Measurements from ENCODE around the gene TIMM13. TPM values are rescaled to one million over a fixed set of nuclear protein-coding genes. Genes with fewer than 3 reads are reported as not detected.

TIMM13 gene
- total RNA-seq, 1 donor from 2014 or later = 22.3 TPM

DNA sequence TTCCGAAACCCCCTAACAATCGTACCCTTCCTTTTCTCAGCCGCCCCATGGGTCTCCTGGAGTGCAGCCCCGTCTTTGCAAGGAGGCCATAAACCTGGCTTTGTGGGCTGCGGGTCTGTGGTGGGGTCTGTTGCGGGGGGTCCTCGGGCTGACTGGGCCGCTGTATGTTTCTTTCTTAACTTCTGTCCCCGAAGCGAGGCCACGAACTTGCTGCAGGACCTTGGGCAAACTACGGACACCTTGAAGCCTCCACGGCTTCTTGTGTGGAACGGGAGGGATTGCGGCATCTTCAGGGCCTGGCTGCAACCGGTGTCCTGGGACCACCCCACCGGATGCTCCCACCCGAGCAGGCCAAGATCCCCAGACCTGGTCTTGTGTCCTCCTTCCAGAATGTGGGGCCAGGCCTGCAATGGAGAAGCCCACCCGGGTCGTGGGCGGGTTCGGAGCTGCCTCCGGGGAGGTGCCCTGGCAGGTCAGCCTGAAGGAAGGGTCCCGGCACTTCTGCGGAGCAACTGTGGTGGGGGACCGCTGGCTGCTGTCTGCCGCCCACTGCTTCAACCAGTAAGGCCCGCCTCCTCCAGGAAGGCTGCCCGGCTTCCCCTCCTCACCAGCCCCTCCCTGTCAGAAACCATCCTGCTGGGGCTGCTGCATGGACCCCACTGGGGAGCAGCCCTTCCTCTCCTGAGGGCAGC lies 12.0 kb downstream of the TIMM13 start:
- Mint-ChIP-seq H3K27me3 (ENCODE audit: insufficient read depth, low read depth) (peaks cover 7% of the 10 kb centered on the region), H3K9me3 (peaks cover 4% of the 10 kb centered on the region), H3K36me3 (no peaks in the 10 kb centered on the region), H3K27ac (no peak overlapping the region), H3K4me1 (no peaks in the 10 kb centered on the region), H3K4me3 (no peak overlapping the region)
- Histone ChIP-seq H2AFZ (replicated peaks) (no peak overlapping the region), H3K36me3 (no peaks in the 10 kb centered on the region), H3K4me1 (no peaks in the 10 kb centered on the region), H3K27ac (no peak overlapping the region), H3K9ac (no peak overlapping the region), H3K4me2 (no peak overlapping the region), H3K79me2 (ENCODE audit: low read depth) (no peaks in the 10 kb centered on the region), H4K20me1 (ENCODE audit: low read depth) (peaks cover 1% of the 10 kb centered on the region), H3K9me3 (ENCODE audit: low read depth) (no peaks in the 10 kb centered on the region), H3K27me3 (no peaks in the 10 kb centered on the region), H3K4me3 (no peak overlapping the region), H3F3A (ENCODE audit: low read depth) (peaks cover 4% of the 10 kb centered on the region)
- TF ChIP-seq, protein P1, sequence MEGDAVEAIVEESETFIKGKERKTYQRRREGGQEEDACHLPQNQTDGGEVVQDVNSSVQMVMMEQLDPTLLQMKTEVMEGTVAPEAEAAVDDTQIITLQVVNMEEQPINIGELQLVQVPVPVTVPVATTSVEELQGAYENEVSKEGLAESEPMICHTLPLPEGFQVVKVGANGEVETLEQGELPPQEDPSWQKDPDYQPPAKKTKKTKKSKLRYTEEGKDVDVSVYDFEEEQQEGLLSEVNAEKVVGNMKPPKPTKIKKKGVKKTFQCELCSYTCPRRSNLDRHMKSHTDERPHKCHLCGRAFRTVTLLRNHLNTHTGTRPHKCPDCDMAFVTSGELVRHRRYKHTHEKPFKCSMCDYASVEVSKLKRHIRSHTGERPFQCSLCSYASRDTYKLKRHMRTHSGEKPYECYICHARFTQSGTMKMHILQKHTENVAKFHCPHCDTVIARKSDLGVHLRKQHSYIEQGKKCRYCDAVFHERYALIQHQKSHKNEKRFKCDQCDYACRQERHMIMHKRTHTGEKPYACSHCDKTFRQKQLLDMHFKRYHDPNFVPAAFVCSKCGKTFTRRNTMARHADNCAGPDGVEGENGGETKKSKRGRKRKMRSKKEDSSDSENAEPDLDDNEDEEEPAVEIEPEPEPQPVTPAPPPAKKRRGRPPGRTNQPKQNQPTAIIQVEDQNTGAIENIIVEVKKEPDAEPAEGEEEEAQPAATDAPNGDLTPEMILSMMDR (IDR thresholded peaks at IDR 0.05) = no peak
- no peak for TF ChIP-seq EZH2 (IDR thresholded peaks at IDR 0.05)
- no peak for TF ChIP-seq EZH2phosphoT487 (IDR thresholded peaks at IDR 0.05)
- DNase-seq (ENCODE audit: low spot score) = no peak

DNA sequence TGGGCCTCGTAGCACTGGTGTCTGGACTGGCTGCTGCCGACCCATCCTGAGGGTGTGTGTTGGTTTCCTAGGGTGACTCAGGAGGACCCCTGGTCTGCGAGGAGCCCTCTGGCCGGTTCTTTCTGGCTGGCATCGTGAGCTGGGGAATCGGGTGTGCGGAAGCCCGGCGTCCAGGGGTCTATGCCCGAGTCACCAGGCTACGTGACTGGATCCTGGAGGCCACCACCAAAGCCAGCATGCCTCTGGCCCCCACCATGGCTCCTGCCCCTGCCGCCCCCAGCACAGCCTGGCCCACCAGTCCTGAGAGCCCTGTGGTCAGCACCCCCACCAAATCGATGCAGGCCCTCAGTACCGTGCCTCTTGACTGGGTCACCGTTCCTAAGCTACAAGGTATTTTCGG lies 13.8 kb downstream of the TIMM13 start:
- no peaks in the 10 kb centered on the region for H3K4me1 ChIP-seq
- H3K4me1 Mint-ChIP-seq = no peaks in the 10 kb centered on the region
- H3K9me3 Mint-ChIP-seq = peaks cover 7% of the 10 kb centered on the region
- H3K36me3 Mint-ChIP-seq = no peaks in the 10 kb centered on the region
- no peak overlapping the region for H2AFZ ChIP-seq (replicated peaks)
- H3K27ac Mint-ChIP-seq = no peak overlapping the region
- H3K36me3 ChIP-seq = no peaks in the 10 kb centered on the region
- H3K9ac ChIP-seq = no peak overlapping the region
- H3K27me3 ChIP-seq = no peaks in the 10 kb centered on the region
- no peak overlapping the region for H3K4me3 Mint-ChIP-seq
- H4K20me1 ChIP-seq (ENCODE audit: low read depth) = no peaks in the 10 kb centered on the region
- no peak overlapping the region for H3K27ac ChIP-seq
- H3K9me3 ChIP-seq (ENCODE audit: low read depth) = no peaks in the 10 kb centered on the region
- H3K4me3 ChIP-seq = no peak overlapping the region
- no peaks in the 10 kb centered on the region for H3K79me2 ChIP-seq (ENCODE audit: low read depth)
- no peak for DNase-seq (ENCODE audit: low spot score)
- TF ChIP-seq, protein P1 (IDR thresholded peaks at IDR 0.05) = no peak
- no peak for TF ChIP-seq EZH2 (IDR thresholded peaks at IDR 0.05)
- no peak for TF ChIP-seq EZH2phosphoT487 (IDR thresholded peaks at IDR 0.05)
- no peak overlapping the region for H3K4me2 ChIP-seq
- peaks cover 7% of the 10 kb centered on the region for H3K27me3 Mint-ChIP-seq (ENCODE audit: insufficient read depth, low read depth)
- peaks cover 4% of the 10 kb centered on the region for H3F3A ChIP-seq (ENCODE audit: low read depth)

DNA sequence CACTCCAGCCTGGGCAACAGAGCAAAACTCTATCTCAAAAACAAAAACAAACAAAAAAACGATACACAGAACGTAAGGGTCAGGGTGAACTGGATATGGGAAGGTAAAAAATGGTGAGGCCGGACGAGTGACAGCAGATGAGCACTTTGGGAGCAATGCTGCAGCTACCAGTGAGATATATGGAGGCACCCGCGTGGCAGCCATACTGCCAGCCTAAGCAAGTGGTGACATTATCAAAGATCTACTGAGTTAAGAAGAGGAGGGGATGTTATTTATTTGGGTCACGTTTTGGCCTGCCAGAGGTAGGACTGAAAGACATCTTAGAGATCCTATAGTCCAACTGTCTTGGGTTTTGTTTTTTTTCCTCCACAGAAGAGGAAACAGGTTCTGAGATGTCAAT lies 14.2 kb downstream of the TIMM13 start:
- Histone ChIP-seq H3K27me3 (no peaks in the 10 kb centered on the region), H3K4me2 (no peak overlapping the region), H3K36me3 (no peaks in the 10 kb centered on the region), H3K79me2 (ENCODE audit: low read depth) (no peaks in the 10 kb centered on the region), H3K9ac (no peak overlapping the region), H3F3A (ENCODE audit: low read depth) (peaks cover 4% of the 10 kb centered on the region), H2AFZ (replicated peaks) (no peak overlapping the region), H4K20me1 (ENCODE audit: low read depth) (no peaks in the 10 kb centered on the region), H3K27ac (no peak overlapping the region), H3K4me3 (no peak overlapping the region), H3K9me3 (ENCODE audit: low read depth) (no peaks in the 10 kb centered on the region), H3K4me1 (no peaks in the 10 kb centered on the region)
- Mint-ChIP-seq H3K4me3 (no peak overlapping the region), H3K27me3 (ENCODE audit: insufficient read depth, low read depth) (peaks cover 7% of the 10 kb centered on the region), H3K9me3 (peaks cover 7% of the 10 kb centered on the region), H3K36me3 (no peaks in the 10 kb centered on the region), H3K4me1 (no peaks in the 10 kb centered on the region), H3K27ac (no peak overlapping the region)
- DNase-seq (ENCODE audit: low spot score) = no peak
- TF ChIP-seq EZH2phosphoT487 (IDR thresholded peaks at IDR 0.05) (no peak), EZH2 (IDR thresholded peaks at IDR 0.05) (no peak)
- TF ChIP-seq, protein P1 (IDR thresholded peaks at IDR 0.05) = no peak
